Parietal lobe (tissue), 1 donor: ENCODE results near the gene TRPM5. TPM values are rescaled to one million over a fixed set of nuclear protein-coding genes. Genes with fewer than 3 reads are reported as not detected.

ENCODE experiments used
- total RNA-seq: library from RNA; depleted of rRNA; stranded (reverse); fragments of >200 nt; gene quantifications from one replicate; pipeline ENCODE4 v1.2.3, GENCODE V29; 2014

TRPM5 gene
- total RNA-seq: not detected

GRCh38 chr11:2443881-2444820, at the start of gene TRPM5:
Gene TRPM5 (minus strand): TSS chr11:2444514. CDS start chr11:2423036, 21,478 bp downstream.

DNA sequence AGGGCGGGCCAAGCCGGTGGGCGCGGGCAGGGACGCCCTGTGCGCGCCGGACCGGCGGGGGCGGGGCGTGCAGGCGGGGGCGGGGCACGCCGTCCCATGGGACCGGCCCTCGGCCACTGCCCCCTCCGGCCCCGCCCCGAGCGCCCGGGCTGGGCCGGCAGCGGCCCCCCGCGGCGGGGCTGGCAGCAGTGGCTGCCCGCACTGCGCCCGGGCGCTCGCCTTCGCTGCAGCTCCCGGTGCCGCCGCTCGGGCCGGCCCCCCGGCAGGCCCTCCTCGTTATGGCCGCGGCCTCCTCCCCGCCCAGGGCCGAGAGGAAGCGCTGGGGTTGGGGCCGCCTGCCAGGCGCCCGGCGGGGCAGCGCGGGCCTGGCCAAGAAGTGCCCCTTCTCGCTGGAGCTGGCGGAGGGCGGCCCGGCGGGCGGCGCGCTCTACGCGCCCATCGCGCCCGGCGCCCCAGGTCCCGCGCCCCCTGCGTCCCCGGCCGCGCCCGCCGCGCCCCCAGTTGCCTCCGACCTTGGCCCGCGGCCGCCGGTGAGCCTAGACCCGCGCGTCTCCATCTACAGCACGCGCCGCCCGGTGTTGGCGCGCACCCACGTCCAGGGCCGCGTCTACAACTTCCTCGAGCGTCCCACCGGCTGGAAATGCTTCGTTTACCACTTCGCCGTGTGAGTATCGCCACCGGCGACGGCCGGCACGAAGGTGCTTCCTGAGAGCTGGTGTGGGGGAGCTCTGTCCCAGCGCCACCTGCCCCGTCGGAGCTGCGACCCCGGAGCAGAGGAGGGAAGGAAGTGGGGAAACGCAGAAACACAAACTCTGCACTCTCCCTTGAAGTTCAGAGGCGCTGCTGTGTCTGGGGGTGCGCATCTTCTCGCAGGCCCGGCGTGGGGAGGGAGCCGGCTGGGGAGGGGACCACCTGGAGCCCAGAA, 769 bp upstream of the TRPM5 start, which contains the start of gene KCNQ1:
Gene KCNQ1, plus strand, starts transcription at position 188 of the 925 bp plus-strand sequence. Its CDS starts 91 bp downstream, at position 279.

GRCh38 chr11:2400069-2400761, 44.1 kb downstream of the TRPM5 start, which contains the start of gene TSSC4:
Gene TSSC4 (plus strand): TSS chr11:2400750. CDS start chr11:2402634, 1,884 bp downstream.

Other genes starting within 250 kb of the TRPM5 start
- gene ASCL2, start 173.9 kb downstream of the TRPM5 start, total RNA-seq: 0.31 TPM
- not detected for gene C11orf21, start 142.6 kb downstream of the TRPM5 start, total RNA-seq
- gene TSPAN32, start 142.5 kb downstream of the TRPM5 start, total RNA-seq: not detected
- gene CD81, start 67.2 kb downstream of the TRPM5 start, total RNA-seq: 73.9 TPM
- 28.5 TPM for gene TSSC4, start 43.8 kb downstream of the TRPM5 start, total RNA-seq
- gene KCNQ1, start 494 bp upstream of the TRPM5 start, total RNA-seq: not detected